NCI-H2107 (cell line): ENCODE measurements around the gene PRMT7.
A peak's percentile ranks its signal among the peaks of the same experiment; 100 is the strongest.

Experiments
- DNase-seq: peaks from one replicate; lab custom pipeline; 2025; lab: John Stamatoyannopoulos, UW

PRMT7 gene

GRCh38 chr16:68363658-68364521 lies 53.1 kb downstream of the PRMT7 start:
- DNase-seq: no peak

- DNase-seq: no peak
Measured at GRCh38 chr16:68364561-68364998, 53.8 kb downstream of the PRMT7 start.

GRCh38 chr16:68365167-68365817 lies 54.5 kb downstream of the PRMT7 start:
- DNase-seq: no peak

- DNase-seq: no peak
Measured at GRCh38 chr16:68366062-68366461, 55.2 kb downstream of the PRMT7 start.

- DNase-seq: no peak
Measured at GRCh38 chr16:68367030-68367429, 56.2 kb downstream of the PRMT7 start.

- DNase-seq: no peak
Measured at GRCh38 chr16:68367440-68367839, 56.6 kb downstream of the PRMT7 start.

- no peak for DNase-seq
Measured at GRCh38 chr16:68367891-68368290, 57.1 kb downstream of the PRMT7 start.

GRCh38 chr16:68368301-68368888 lies 57.6 kb downstream of the PRMT7 start:
- no peak for DNase-seq

- DNase-seq: no peak
Measured at GRCh38 chr16:68369168-68369567, 58.3 kb downstream of the PRMT7 start.

GRCh38 chr16:68369697-68370580 lies 59.1 kb downstream of the PRMT7 start:
- no peak for DNase-seq

GRCh38 chr16:68370581-68371275 lies 59.9 kb downstream of the PRMT7 start:
- DNase-seq: peak; percentile 36

GRCh38 chr16:68371276-68371651 lies 60.4 kb downstream of the PRMT7 start:
- no peak for DNase-seq

- no peak for DNase-seq
Measured at GRCh38 chr16:68371706-68372380, 61.0 kb downstream of the PRMT7 start.

GRCh38 chr16:68372381-68372720 lies 61.5 kb downstream of the PRMT7 start:
- no peak for DNase-seq

GRCh38 chr16:68372806-68373205 lies 62.0 kb downstream of the PRMT7 start:
- no peak for DNase-seq

GRCh38 chr16:68373528-68374245 lies 62.9 kb downstream of the PRMT7 start:
- DNase-seq: peak; percentile 25

- no peak for DNase-seq
Measured at GRCh38 chr16:68374246-68374805, 63.5 kb downstream of the PRMT7 start.

GRCh38 chr16:68374961-68375660 lies 64.3 kb downstream of the PRMT7 start:
- no peak for DNase-seq

GRCh38 chr16:68375801-68376536 lies 65.2 kb downstream of the PRMT7 start:
- DNase-seq: no peak
